Caco-2 (cell line): ENCODE data around the gene GFAP. TPM values are rescaled to one million over a fixed set of nuclear protein-coding genes. Genes with fewer than 3 reads are reported as not detected.

Source experiments
- BruUV-seq: library from RNA; stranded (reverse); fragments of 400-500 nt; replicated peaks from 2 replicates; lab custom pipeline; 2021; lab: Mats Ljungman, UMichigan
- CTCF ChIA-PET: fragments of 300-600 bp; sonication (Branson Sonifier 250); formaldehyde crosslinking; loops from one replicate; lab custom pipeline; 2022; ENCODE audit warnings: antibody characterized with exemption; lab: Charles Lee
- POLR2A ChIA-PET: fragments of 300-600 bp; sonication (Branson Sonifier 250); formaldehyde crosslinking; loops from one replicate; lab custom pipeline; 2022; ENCODE audit warnings: antibody characterized with exemption; lab: Charles Lee
- DNase-seq, 2 experiments: peaks; one replicate each; pipeline versions ENCODE4 v3.0.0 to v3.0.0-alpha.2; 2020 to 2022
- H3K27me3 ChIP-seq: replicated peaks from 2 replicates; pipeline ENCODE4 v1.6.0; 2011; ENCODE audit warnings: low read length; ENCODE audit not compliant: control insufficient read depth, insufficient read depth
- H3K36me3 ChIP-seq: 2 replicates; pipeline ENCODE4 v1.5.1; 2011; ENCODE audit warnings: low read length; ENCODE audit not compliant: control insufficient read depth, insufficient read depth
- H3K4me1 ChIP-seq: fragments of 250-450 bp; sonication (Bioruptor Pico); 2 replicates; pipeline ENCODE4 v1.5.1; 2020; ENCODE audit warnings: mild to moderate bottlenecking
- H3K4me3 ChIP-seq: 2 replicates; pipeline ENCODE4 v1.5.1; 2011; ENCODE audit warnings: low read depth, mild to moderate bottlenecking, control low read depth, low read length
- H3K9me3 ChIP-seq: fragments of 250-450 bp; sonication (Bioruptor Pico); 2 replicates; pipeline ENCODE4 v1.5.1; 2020; ENCODE audit warnings: mild to moderate bottlenecking, moderate library complexity
- H3K27ac Mint-ChIP-seq: one replicate; pipeline ENCODE4 v1.8.0; 2022; ENCODE audit warnings: mixed read lengths; ENCODE audit not compliant: unreplicated experiment
- H3K27me3 Mint-ChIP-seq: one replicate; pipeline ENCODE4 v1.8.0; 2022; ENCODE audit warnings: mixed read lengths; ENCODE audit not compliant: insufficient read depth, unreplicated experiment
- H3K36me3 Mint-ChIP-seq: one replicate; pipeline ENCODE4 v1.8.0; 2022; ENCODE audit warnings: mild to moderate bottlenecking, mixed read lengths; ENCODE audit not compliant: insufficient read depth, unreplicated experiment
- H3K4me1 Mint-ChIP-seq: one replicate; pipeline ENCODE4 v1.8.0; 2022; ENCODE audit warnings: low read depth, mixed read lengths; ENCODE audit not compliant: unreplicated experiment
- H3K4me3 Mint-ChIP-seq: one replicate; pipeline ENCODE4 v1.8.0; 2022; ENCODE audit warnings: mild to moderate bottlenecking, moderate library complexity, mixed read lengths; ENCODE audit not compliant: unreplicated experiment
- H3K9me3 Mint-ChIP-seq: one replicate; pipeline ENCODE4 v1.8.0; 2022; ENCODE audit warnings: mixed read lengths; ENCODE audit not compliant: unreplicated experiment
- CTCF ChIP-seq, 2 experiments: fragments of 200-600 bp in 1 of 2; IDR thresholded peaks; 1 replicate in 1 of 2; 2 replicates in 1 of 2; pipeline versions ENCODE4 v1.5.1 to v1.8.0; 2011 to 2022; ENCODE audit warnings: antibody characterized with exemption in 1 of 2, control low read depth in 1 of 2, inconsistent platforms in 1 of 2, low read depth in 1 of 2, low read length in 1 of 2, mild to moderate bottlenecking in 1 of 2, moderate library complexity in 1 of 2; ENCODE audit not compliant: insufficient read depth in 1 of 2, severe bottlenecking in 1 of 2, unreplicated experiment in 1 of 2
- intact Hi-C: fragments of 100-400 bp; cut with micrococcal nuclease; formaldehyde crosslinking; loops from one replicate; pipeline ENCODE4 v1.10.0; 2022; ENCODE audit not compliant: unreplicated experiment
- total RNA-seq: library from RNA; stranded (reverse); gene quantifications from 2 replicates; pipeline ENCODE4 v1.2.3, GENCODE V29; 2022

Gene GFAP
- total RNA-seq, 1 experiment from 2014 or later: not detected

- no peaks in the 10 kb centered on the region for H3K27me3 ChIP-seq
- no peak for TF ChIP-seq CTCF (IDR thresholded peaks at IDR 0.05; ENCODE audit: insufficient read depth in 1 of 2, low read depth in 1 of 2, low read length in 1 of 2, severe bottlenecking in 1 of 2, unreplicated experiment in 1 of 2)
- no peaks in the 10 kb centered on the region for H3K9me3 ChIP-seq
- H3K4me1 ChIP-seq: peaks cover 1% of the 10 kb centered on the region; the same call in 1 of the 2 replicates
- Mint-ChIP-seq H3K36me3 (peaks cover 33% of the 10 kb centered on the region), H3K27ac (no peak overlapping the region), H3K9me3 (no peaks in the 10 kb centered on the region), H3K4me1 (no peaks in the 10 kb centered on the region), H3K4me3 (no peak overlapping the region), H3K27me3 (peaks cover 6% of the 10 kb centered on the region)
- ChIA-PET POLR2A (no interaction called here), CTCF (interaction anchor here (0.6 to 3.6 kb wide), 12 partner anchors 12 to 468 kb away, joined by 3 to 78 read pairs (median 4); no protein-coding TSS in a partner anchor)
- H3K36me3 ChIP-seq: no peaks in the 10 kb centered on the region; the same call in 1 of the 2 replicates
- peak; percentile 22 to 41 for DNase-seq
- BruUV-seq: no TSS peak
- H3K4me3 ChIP-seq: no peak overlapping the region
- intact Hi-C loops: loop anchor here (5.0 kb wide), 2 partner anchors 46 to 211 kb away; partner anchors contain the start of genes C1QL1 and PLCD3
Observed at GRCh38 chr17:44921122-44921882, 6.0 kb upstream of the GFAP start.

- no peak for TF ChIP-seq CTCF (IDR thresholded peaks at IDR 0.05; ENCODE audit: insufficient read depth in 1 of 2, low read depth in 1 of 2, low read length in 1 of 2, severe bottlenecking in 1 of 2, unreplicated experiment in 1 of 2)
- no peak for DNase-seq
- H3K4me3 Mint-ChIP-seq: no peak overlapping the region
- H3K9me3 ChIP-seq: no peaks in the 10 kb centered on the region
- BruUV-seq: no TSS peak
- POLR2A ChIA-PET: interaction anchor here (0.6 kb wide), 3 partner anchors 104 to 312 kb away, joined by 3 read pairs; no protein-coding TSS in a partner anchor
- peaks cover 25% of the 10 kb centered on the region for H3K36me3 Mint-ChIP-seq
- H3K27me3 Mint-ChIP-seq: peaks cover 6% of the 10 kb centered on the region
- intact Hi-C loops: loop anchor here (1.0 to 5.0 kb wide), 4 partner anchors 47 to 212 kb away; partner anchors contain the start of genes C1QL1 and PLCD3
- H3K4me1 ChIP-seq: peaks cover 6% of the 10 kb centered on the region; the same call in 1 of the 2 replicates
- H3K27me3 ChIP-seq: no peaks in the 10 kb centered on the region
- no peak overlapping the region for H3K4me3 ChIP-seq
- H3K4me1 Mint-ChIP-seq: no peaks in the 10 kb centered on the region
- H3K27ac Mint-ChIP-seq: no peak overlapping the region
- no peaks in the 10 kb centered on the region for H3K36me3 ChIP-seq
- CTCF ChIA-PET: interaction anchor here (0.5 to 3.6 kb wide), 25 partner anchors 10 to 215 kb away, joined by 3 to 78 read pairs (median 4); partner anchors contain the start of genes ACBD4, C1QL1 and NMT1
- no peaks in the 10 kb centered on the region for H3K9me3 Mint-ChIP-seq
Observed at GRCh38 chr17:44920565-44920940, 5.3 kb upstream of the GFAP start.

- Histone ChIP-seq H3K4me1 (peaks cover 6% of the 10 kb centered on the region; the same call in 1 of the 2 replicates), H3K4me3 (no peak overlapping the region), H3K36me3 (no peaks in the 10 kb centered on the region), H3K9me3 (no peaks in the 10 kb centered on the region), H3K27me3 (no peaks in the 10 kb centered on the region)
- no TSS peak for BruUV-seq
- CTCF ChIA-PET: interaction anchor here (0.5 to 3.6 kb wide), 24 partner anchors 9 to 215 kb away, joined by 3 to 78 read pairs (median 4); partner anchors contain the start of genes ACBD4, C1QL1 and NMT1
- peak; percentile 77 to 89 for TF ChIP-seq CTCF (IDR thresholded peaks at IDR 0.05; ENCODE audit: insufficient read depth in 1 of 2, low read depth in 1 of 2, low read length in 1 of 2, severe bottlenecking in 1 of 2, unreplicated experiment in 1 of 2)
- Mint-ChIP-seq H3K27ac (no peak overlapping the region), H3K4me1 (no peaks in the 10 kb centered on the region), H3K36me3 (peaks cover 20% of the 10 kb centered on the region), H3K9me3 (no peaks in the 10 kb centered on the region), H3K27me3 (peaks cover 6% of the 10 kb centered on the region), H3K4me3 (no peak overlapping the region)
- peak; percentile 84 to 86 for DNase-seq
- intact Hi-C loops: loop anchor here (1.0 to 5.0 kb wide), 4 partner anchors 47 to 212 kb away; partner anchors contain the start of genes C1QL1 and PLCD3
- POLR2A ChIA-PET: interaction anchor here (0.6 kb wide), 3 partner anchors 105 to 312 kb away, joined by 3 read pairs; no protein-coding TSS in a partner anchor
Observed at GRCh38 chr17:44919885-44920564, 4.7 kb upstream of the GFAP start.
